IMR-90 (cell line): Measurements from ENCODE around the gene MRM2. TPM values are rescaled to one million over a fixed set of nuclear protein-coding genes. Genes with fewer than 3 reads are reported as not detected.

Experiments used
- ATAC-seq: fragments of 200-7000 bp; cut with Tn5 transposase; 2 replicates; pipeline ENCODE4 v1.9.1; 2020; ENCODE audit warnings: low read depth, mild to moderate bottlenecking, moderate library complexity
- BruUV-seq: library from RNA; stranded (reverse); fragments of 400-500 nt; replicated peaks from 2 replicates; lab custom pipeline; 2021; lab: Mats Ljungman, UMichigan
- CTCF ChIA-PET: fragments of 300-600 bp; formaldehyde crosslinking; extraction: SDS; loops from one replicate; lab custom pipeline; 2021; ENCODE audit warnings: antibody characterized with exemption; lab: Yijun Ruan, JAX
- POLR2A ChIA-PET: fragments of 300-600 bp; sonication (Branson Sonifier 250); formaldehyde crosslinking; loops from one replicate; lab custom pipeline; 2022; ENCODE audit warnings: antibody characterized with exemption; ENCODE audit not compliant: unreplicated experiment; lab: Charles Lee
- DNase-seq: peaks from one replicate; pipeline ENCODE4 v3.0.0; 2013
- H2AFZ ChIP-seq: replicated peaks from 2 replicates; pipeline ENCODE3; 2013; ENCODE audit warnings: low read length, mild to moderate bottlenecking; ENCODE audit not compliant: poor library complexity
- H2AK5ac ChIP-seq: 2 replicates; pipeline ENCODE4 v1.6.1; 2013; ENCODE audit warnings: low read depth, low read length, inconsistent platforms
- H2AK9ac ChIP-seq: replicated peaks from 2 replicates; pipeline ENCODE3; 2013; ENCODE audit warnings: mild to moderate bottlenecking, low read depth, low read length, moderate library complexity; ENCODE audit not compliant: poor library complexity
- H2BK120ac ChIP-seq: 2 replicates; pipeline ENCODE4 v1.6.1; 2013; ENCODE audit warnings: low read depth, low read length, inconsistent platforms
- H2BK15ac ChIP-seq: 3 replicates; pipeline ENCODE4 v1.6.1; 2013; ENCODE audit warnings: low read depth, low read length, inconsistent platforms
- H2BK20ac ChIP-seq: 2 replicates; pipeline ENCODE4 v1.6.1; 2013; ENCODE audit warnings: low read depth, mild to moderate bottlenecking, inconsistent platforms, low read length, moderate library complexity
- H2BK5ac ChIP-seq: 2 replicates; pipeline ENCODE4 v1.6.1; 2013; ENCODE audit warnings: mild to moderate bottlenecking, low read depth, low read length, inconsistent platforms; ENCODE audit not compliant: poor library complexity, severe bottlenecking
- H3K14ac ChIP-seq: replicated peaks from 2 replicates; pipeline ENCODE4 v1.6.1; 2013; ENCODE audit warnings: low read depth, low read length, inconsistent platforms
- H3K18ac ChIP-seq: 2 replicates; pipeline ENCODE4 v1.6.1; 2013; ENCODE audit warnings: low read depth, low read length, control low read depth
- H3K23ac ChIP-seq: 2 replicates; pipeline ENCODE4 v1.6.1; 2013; ENCODE audit warnings: low read depth, low read length, inconsistent platforms
- H3K27ac ChIP-seq: 2 replicates; pipeline ENCODE4 v1.5.1; 2013; ENCODE audit warnings: mild to moderate bottlenecking, control low read depth, low read length; ENCODE audit not compliant: insufficient read depth
- H3K27me3 ChIP-seq: 2 replicates; pipeline ENCODE4 v1.6.1; 2013; ENCODE audit warnings: low read length; ENCODE audit not compliant: control insufficient read depth, insufficient read depth
- H3K36me3 ChIP-seq: 2 replicates; pipeline ENCODE4 v1.6.1; 2013; ENCODE audit warnings: low read length, mixed read lengths; ENCODE audit not compliant: control insufficient read depth, insufficient read depth
- H3K4ac ChIP-seq: 2 replicates; pipeline ENCODE4 v1.6.1; 2013; ENCODE audit warnings: low read depth, low read length, inconsistent platforms
- H3K4me1 ChIP-seq: 2 replicates; pipeline ENCODE4 v1.6.1; 2013; ENCODE audit warnings: low read length, mixed read lengths; ENCODE audit not compliant: control insufficient read depth, insufficient read depth
- H3K4me2 ChIP-seq: 2 replicates; pipeline ENCODE4 v1.6.1; 2013; ENCODE audit warnings: low read depth, mild to moderate bottlenecking, control low read depth, low read length, moderate library complexity
- H3K4me3 ChIP-seq: 2 replicates; pipeline ENCODE4 v1.5.1; 2013; ENCODE audit warnings: low read depth, mild to moderate bottlenecking, control low read depth, low read length, moderate library complexity; ENCODE audit not compliant: insufficient read depth
- H3K56ac ChIP-seq: 2 replicates; pipeline ENCODE4 v1.6.1; 2013; ENCODE audit warnings: low read length, inconsistent platforms; ENCODE audit not compliant: insufficient read depth; ENCODE audit errors: extremely low read depth
- H3K79me1 ChIP-seq, 2 experiments: 2 replicates each; pipeline ENCODE4 v1.6.1; 2013; ENCODE audit warnings: low read length in 2 of 2, inconsistent platforms in 1 of 2, low read depth in 1 of 2
- H3K9ac ChIP-seq: 2 replicates; pipeline ENCODE4 v1.6.1; 2013; ENCODE audit warnings: low read depth, low read length, control low read depth
- H3K9me1 ChIP-seq: 2 replicates; pipeline ENCODE4 v1.6.1; 2013; ENCODE audit warnings: low read length, inconsistent platforms; ENCODE audit not compliant: insufficient read depth
- H3K9me3 ChIP-seq: 2 replicates; pipeline ENCODE4 v1.6.1; 2013; ENCODE audit warnings: low read length; ENCODE audit not compliant: control insufficient read depth, insufficient read depth
- H4K20me1 ChIP-seq: 2 replicates; pipeline ENCODE4 v1.6.1; 2013; ENCODE audit warnings: low read length, inconsistent platforms; ENCODE audit not compliant: insufficient read depth
- H4K5ac ChIP-seq: 2 replicates; pipeline ENCODE4 v1.6.1; 2013; ENCODE audit warnings: mild to moderate bottlenecking, low read depth, low read length, control low read depth
- H4K8ac ChIP-seq, 2 experiments: 2 replicates each; pipeline ENCODE4 v1.6.1; 2013; ENCODE audit warnings: low read depth in 2 of 2, low read length in 2 of 2, control low read depth in 1 of 2, inconsistent platforms in 1 of 2
- H4K91ac ChIP-seq: 2 replicates; pipeline ENCODE4 v1.6.1; 2013; ENCODE audit warnings: low read depth, low read length, inconsistent platforms; ENCODE audit not compliant: insufficient read depth
- BHLHE40 ChIP-seq: fragments of 150-350 bp; IDR thresholded peaks from 2 replicates; pipeline ENCODE4 v1.6.1; 2016; ENCODE audit warnings: mild to moderate bottlenecking, low read depth, low read length
- CEBPB ChIP-seq: IDR thresholded peaks from 2 replicates; pipeline ENCODE4 v1.6.1; 2012; ENCODE audit warnings: low read depth, low read length, improper control_type of control experiment
- CHD1 ChIP-seq: IDR thresholded peaks from 2 replicates; pipeline ENCODE4 v1.6.1; 2012; ENCODE audit warnings: low read depth, low read length, improper control_type of control experiment
- CTCF ChIP-seq: conservative IDR thresholded peaks from 2 replicates; pipeline ENCODE4 v1.5.1; 2012; ENCODE audit warnings: mild to moderate bottlenecking, low read depth, low read length, improper control_type of control experiment
- ELK1 ChIP-seq: fragments of 150-350 bp; IDR thresholded peaks from 2 replicates; pipeline ENCODE4 v1.6.1; 2016; ENCODE audit warnings: low read depth, mild to moderate bottlenecking, low read length, moderate library complexity, borderline replicate concordance
- FOS ChIP-seq: fragments of 150-350 bp; IDR thresholded peaks from 2 replicates; pipeline ENCODE4 v1.6.1; 2016; ENCODE audit warnings: low read depth, low read length
- MAFK ChIP-seq: IDR thresholded peaks from 2 replicates; pipeline ENCODE4 v1.6.1; 2012; ENCODE audit warnings: low read depth, low read length, improper control_type of control experiment
- MAZ ChIP-seq: IDR thresholded peaks from 2 replicates; pipeline ENCODE4 v1.6.1; 2012; ENCODE audit warnings: low read depth, mild to moderate bottlenecking, low read length, improper control_type of control experiment, moderate library complexity, borderline replicate concordance
- MXI1 ChIP-seq: IDR thresholded peaks from 2 replicates; pipeline ENCODE4 v1.6.1; 2012; ENCODE audit warnings: low read depth, mild to moderate bottlenecking, low read length, moderate library complexity, borderline replicate concordance
- NFE2L2 ChIP-seq: fragments of 150-350 bp; IDR thresholded peaks from 2 replicates; pipeline ENCODE4 v1.6.1; 2016; ENCODE audit warnings: low read depth, mild to moderate bottlenecking, low read length
- POLR2A ChIP-seq: IDR thresholded peaks from 2 replicates; pipeline ENCODE4 v1.6.1; 2012; ENCODE audit warnings: mild to moderate bottlenecking, low read depth, low read length
- RAD21 ChIP-seq: IDR thresholded peaks from 2 replicates; pipeline ENCODE4 v1.6.1; 2012; ENCODE audit warnings: low read length, improper control_type of control experiment
- RCOR1 ChIP-seq: IDR thresholded peaks from 2 replicates; pipeline ENCODE4 v1.6.1; 2012; ENCODE audit warnings: mild to moderate bottlenecking, low read length, improper control_type of control experiment; ENCODE audit not compliant: insufficient replicate concordance
- RFX5 ChIP-seq: IDR thresholded peaks from 2 replicates; pipeline ENCODE4 v1.8.0; 2012; ENCODE audit warnings: low read depth, mild to moderate bottlenecking, low read length, moderate library complexity
- SMC3 ChIP-seq: fragments of 150-350 bp; IDR thresholded peaks from 2 replicates; pipeline ENCODE4 v1.6.1; 2016; ENCODE audit warnings: low read depth, mild to moderate bottlenecking, antibody characterized with exemption, low read length, moderate library complexity
- USF2 ChIP-seq: fragments of 150-350 bp; IDR thresholded peaks from 2 replicates; pipeline ENCODE4 v1.6.1; 2017; ENCODE audit warnings: mild to moderate bottlenecking, antibody characterized with exemption, low read length, low read depth
- WGBS, 2 experiments: methylation state at CpG; one replicate each; pipeline versions ENCODE4 v1.1.5 to v1.1.7; 2013; ENCODE audit warnings: missing lambda C conversion rate in 2 of 2; ENCODE audit not compliant: insufficient read length in 1 of 2; ENCODE audit errors: extremely low coverage in 2 of 2; 5-methylcytosine and 5-hydroxymethylcytosine counted together
- dilution Hi-C: fragments of 300-500 bp; cut with HindIII; formaldehyde crosslinking; loops from one replicate; pipeline ENCODE4 v1.14.3; 2018; ENCODE audit warnings: low sequenced_read_pairs; ENCODE audit not compliant: unreplicated experiment
- in situ Hi-C: fragments of 300-500 bp; cut with MboI; formaldehyde crosslinking; loops from 3 replicates; pipeline ENCODE4 v1.14.3; 2019; ENCODE audit warnings: low sequenced_read_pairs, inconsistent platforms, mixed read lengths
- intact Hi-C: fragments of 100-400 bp; cut with micrococcal nuclease; formaldehyde crosslinking; loops from 2 replicates; pipeline ENCODE4 v1.10.0; 2022
- polyA plus RNA-seq, 3 experiments: library from polyadenylated mRNA; depleted of rRNA; stranded (reverse); fragments of >200 nt; gene quantifications; 2 replicates each; pipeline ENCODE4 v1.2.3, GENCODE V29; 2012; ENCODE audit warnings: low replicate concordance in 1 of 3
- total RNA-seq: library from RNA; depleted of rRNA; stranded (reverse); fragments of >200 nt; gene quantifications from 2 replicates; pipeline ENCODE4 v1.2.3, GENCODE V29; 2012

MRM2 gene
- total and polyA plus RNA-seq, 2 of the 4 experiments (the other 2 are of a cell fraction), result 19.1 to 23.8 TPM

GRCh38 chr7:2253525-2254244 lies 11.7 kb upstream of the MRM2 start:
- Histone ChIP-seq H4K5ac (no peak overlapping the region), H3K4me2 (no peak overlapping the region), H3K4me1 (peaks cover 11% of the 10 kb centered on the region), H3K4ac (no peak overlapping the region), H3K9me1 (peaks cover 13% of the 10 kb centered on the region), H3K9me3 (no peaks in the 10 kb centered on the region), H2AK9ac (peak overlapping the region; percentile 65), H3K27me3 (no peaks in the 10 kb centered on the region), H2AK5ac (no peak overlapping the region), H4K8ac (no peak overlapping the region), H4K91ac (no peak overlapping the region), H3K23ac (no peak overlapping the region), H2AFZ (peak overlapping the region; percentile 63), H3K9ac (no peak overlapping the region), H4K20me1 (no peaks in the 10 kb centered on the region; the same call in 1 of the 2 replicates), H3K56ac (no peak overlapping the region), H3K79me1 (peaks cover 0 to 26% of the 10 kb centered on the region in 2 experiments; a peak in 2 of 4 replicates), H2BK20ac (no peak overlapping the region), H3K36me3 (peaks cover 23% of the 10 kb centered on the region), H2BK120ac (no peak overlapping the region), H3K14ac (no peak overlapping the region), H3K27ac (no peak overlapping the region), H2BK5ac (no peak overlapping the region), H3K4me3 (no peak overlapping the region), H2BK15ac (no peak overlapping the region), H3K18ac (no peak overlapping the region)
- intact Hi-C loops (no loop called here), in situ Hi-C loops (no loop called here), dilution Hi-C loops (no loop called here)
- ATAC-seq (no peak), DNase-seq (no peak)
- no TSS peak for BruUV-seq
- CTCF ChIA-PET, result no interaction called here
- 92% methylated on average over 7 of the region's 32 CpGs; no CpG with 5 or more reads in 1 of the 2 experiments for WGBS, 2 experiments
- POLR2A ChIA-PET, result no interaction called here
- no peak for TF ChIP-seq MAFK
- TF ChIP-seq ELK1, result no peak
- no peak for TF ChIP-seq CHD1
- TF ChIP-seq USF2, result no peak
- TF ChIP-seq NFE2L2, result no peak
- no peak for TF ChIP-seq MXI1
- TF ChIP-seq RFX5, result no peak
- TF ChIP-seq MAZ, result no peak
- TF ChIP-seq RCOR1, result no peak
- TF ChIP-seq FOS, result no peak
- TF ChIP-seq POLR2A, result no peak
- TF ChIP-seq CTCF, result no peak
- TF ChIP-seq CEBPB, result no peak
- no peak for TF ChIP-seq BHLHE40
- no peak for TF ChIP-seq RAD21
- no peak for TF ChIP-seq SMC3
